Kasumi-1 (cell line): Measurements from ENCODE around the gene PARK7.
"Not testable (repeated sequence)": the region's sequence is repeated elsewhere in the genome, so short reads cannot be mapped to it uniquely, and the experiment has no call there.

Experiments
- DNase-seq, 2 experiments: peaks; one replicate each; lab custom pipeline; 2025; lab: John Stamatoyannopoulos, UW

PARK7 gene

GRCh38 chr1:7943251-7943650 lies 18.3 kb upstream of the PARK7 start:
- no peak for DNase-seq

- DNase-seq = no peak
These were observed 12.6 kb upstream of the PARK7 start for GRCh38 chr1:7948960-7949359.

- not testable (repeated sequence) for DNase-seq
These were observed 8.7 kb upstream of the PARK7 start for GRCh38 chr1:7952791-7953190.

GRCh38 chr1:7953850-7954609 lies 7.5 kb upstream of the PARK7 start:
- peak; percentile 68 to 81 for DNase-seq

- DNase-seq = peak in 1 of 2 experiments; percentile 40
These were observed 6.8 kb upstream of the PARK7 start for GRCh38 chr1:7954683-7955082.

GRCh38 chr1:7956218-7957032 lies 5.1 kb upstream of the PARK7 start:
- DNase-seq = no peak

GRCh38 chr1:7960165-7960564 lies 1.3 kb upstream of the PARK7 start:
- DNase-seq = peak in 1 of 2 experiments; percentile 21

GRCh38 chr1:7960867-7961215 lies 670 bp upstream of the PARK7 start:
- peak in 1 of 2 experiments; percentile 46 for DNase-seq

- peak; percentile 15 to 30 for DNase-seq
These were observed 464 bp downstream of the PARK7 start for GRCh38 chr1:7962014-7962335.

GRCh38 chr1:7962636-7963377 lies 1.3 kb downstream of the PARK7 start:
- DNase-seq = no peak

GRCh38 chr1:7963378-7963730 lies 1.8 kb downstream of the PARK7 start:
- not testable (repeated sequence) for DNase-seq

GRCh38 chr1:7963841-7964240 lies 2.3 kb downstream of the PARK7 start:
- not testable (repeated sequence) for DNase-seq

- no peak for DNase-seq
These were observed 3.0 kb downstream of the PARK7 start for GRCh38 chr1:7964476-7964875.

GRCh38 chr1:7967196-7967595 lies 5.7 kb downstream of the PARK7 start:
- no peak for DNase-seq

GRCh38 chr1:7967651-7968050 lies 6.1 kb downstream of the PARK7 start:
- DNase-seq = no peak

- peak in 1 of 2 experiments; percentile 7 for DNase-seq
These were observed 8.7 kb downstream of the PARK7 start for GRCh38 chr1:7970246-7970645.

- DNase-seq = no peak
These were observed 9.5 kb downstream of the PARK7 start for GRCh38 chr1:7971024-7971423.

- DNase-seq = no peak
These were observed 10.8 kb downstream of the PARK7 start for GRCh38 chr1:7972285-7972684.

- no peak for DNase-seq
These were observed 11.6 kb downstream of the PARK7 start for GRCh38 chr1:7973086-7973485.

GRCh38 chr1:7975212-7975865 lies 13.8 kb downstream of the PARK7 start:
- peak; percentile 55 to 66 for DNase-seq

GRCh38 chr1:7980984-7981383 lies 19.5 kb downstream of the PARK7 start:
- no peak for DNase-seq

- DNase-seq = no peak
These were observed 21.7 kb downstream of the PARK7 start for GRCh38 chr1:7983086-7983778.
